Adrenal gland (tissue), 12 donors: ENCODE results near the gene PRRT2. TPM values are rescaled to one million over a fixed set of nuclear protein-coding genes. Genes with fewer than 3 reads are reported as not detected.
"Not testable (repeated sequence)": the region's sequence is repeated elsewhere in the genome, so short reads cannot be mapped to it uniquely, and the experiment has no call there.

Source experiments
- DNase-seq, 7 donors: peaks; one replicate each; pipeline ENCODE4 v3.0.0-alpha.2; 2019 to 2020
- H3K27ac ChIP-seq, 5 donors: fragments of 200-600 bp; sonication (generic) in 4 of 5; 1 replicate in 3 of 5; 2 replicates in 2 of 5; pipeline versions ENCODE4 v1.5.1 to v1.8.0; 2016 to 2020; ENCODE audit warnings: mild to moderate bottlenecking in 1 of 5
- H3K27me3 ChIP-seq: fragments of 200-600 bp; 2 replicates; pipeline ENCODE4 v1.8.0; 2021
- H3K36me3 ChIP-seq, 2 donors: fragments of 200-600 bp; replicated peaks in 1 of 2; 1 replicate in 1 of 2; 2 replicates in 1 of 2; pipeline versions ENCODE4 v1.5.1 to v1.8.0; 2018 to 2022
- H3K4me1 ChIP-seq, 2 donors: fragments of 200-600 bp; replicated peaks in 1 of 2; 1 replicate in 1 of 2; 2 replicates in 1 of 2; pipeline versions ENCODE4 v1.5.1 to v1.8.0; 2018 to 2021
- H3K4me3 ChIP-seq, 4 donors: fragments of 200-600 bp; sonication (generic) in 3 of 4; one replicate each; pipeline ENCODE4 v1.5.1; 2016 to 2018
- H3K9me3 ChIP-seq, 3 donors: fragments of 200-600 bp; sonication (generic) in 1 of 3; replicated peaks in 1 of 3; 1 replicate in 2 of 3; 2 replicates in 1 of 3; pipeline versions ENCODE4 v1.5.1 to v1.8.0; 2016 to 2021
- CTCF ChIP-seq, 6 experiments: fragments of 450-650 bp in 4 of 6; fragments of 200-600 bp in 2 of 6; sonication (generic) in 1 of 6; IDR thresholded peaks; 1 replicate in 5 of 6; 2 replicates in 1 of 6; pipeline versions ENCODE4 v1.5.1 to v1.8.0; 2016 to 2021; ENCODE audit warnings: antibody characterized with exemption in 6 of 6, mild to moderate bottlenecking in 2 of 6, moderate library complexity in 1 of 6
- POLR2A ChIP-seq, 2 donors: fragments of 450-650 bp; IDR thresholded peaks; one replicate each; pipeline ENCODE4 v1.6.1; 2017; ENCODE audit warnings: antibody characterized with exemption in 2 of 2, mild to moderate bottlenecking in 2 of 2, moderate library complexity in 1 of 2
- WGBS, 4 donors: extraction: QIAGEN DNeasy Blood & Tissue Kit in 2 of 4; methylation state at CpG; one replicate each; pipeline versions ENCODE4 v1.1.5 to v1.1.7; 2013 to 2017; 5-methylcytosine and 5-hydroxymethylcytosine counted together
- intact Hi-C, 2 donors: fragments of 100-400 bp; cut with DNase I; formaldehyde crosslinking; loops; one replicate each; pipeline versions ENCODE4 v1.14.1 to v1.15.0; 2022 to 2023
- polyA plus RNA-seq, 3 donors: library from polyadenylated mRNA; stranded (reverse); fragments of 200-250 nt in 2 of 3; fragments of 350-450 nt in 1 of 3; fragmentation: Illumina TruSeq in 1 of 3; extraction: RNeasy Lipid Tissue Mini Kit (QIAGEN cat#74804) in 1 of 3; gene quantifications; one replicate each; pipeline ENCODE4 v1.2.3, GENCODE V29; 2013 to 2014
- total RNA-seq, 9 donors: library from RNA; depleted of rRNA in 4 of 9; stranded (reverse); fragments of >200 nt in 4 of 9; fragments of 120-200 nt in 1 of 9; fragmentation: NEBNext Ultra II Directional in 1 of 9; extraction: Animal tissue kit (Norgen Biotek cat#: 25700) in 1 of 9; gene quantifications; one replicate each; pipeline versions ENCODE4 v1.1.0 to v1.2.4, GENCODE V29; 2013 to 2023
- donor health status: healthy with polysubstance abuse.
- donor health status: Bipolar disorder and iron deficiency.
- donor health status: DM: yes; HTN: yes; CAD: no.
- donor health status: DM: no; HTN: no; CAD: no.
- donor health status: DM: no; HTN: no; CAD: no.
- donor health status: DM: yes; HTN: yes; CAD: no.

The PRRT2 gene
- total and polyA plus RNA-seq, 12 donors = 0.97 to 32.0 (median 2.4) TPM; not detected in 1

GRCh38 chr16:29774730-29775129, 37.3 kb upstream of the PRRT2 start:
- no peaks in the 10 kb centered on the region for H3K9me3 ChIP-seq
- no peaks in the 10 kb centered on the region for H3K36me3 ChIP-seq
- H3K27ac ChIP-seq = no peak overlapping the region
- intact Hi-C loops = loop anchor here in 1 of 2 donors (10.0 kb wide), 1 partner anchor 80 kb away; no protein-coding TSS in a partner anchor
- H3K27me3 ChIP-seq = no peaks in the 10 kb centered on the region
- no peaks in the 10 kb centered on the region for H3K4me1 ChIP-seq
- no peak for DNase-seq
- no peak for TF ChIP-seq CTCF (IDR thresholded peaks at IDR 0.05)
- no peak for TF ChIP-seq POLR2A (IDR thresholded peaks at IDR 0.05)
- H3K4me3 ChIP-seq = no peak overlapping the region
- 83 to 91% (median 85%) methylated on average over 5 of the region's 5 CpGs for WGBS, 4 donors

GRCh38 chr16:29775742-29776408, 36.1 kb upstream of the PRRT2 start:
- 61 to 71% (median 67%) methylated on average over 4 of the region's 4 CpGs for WGBS, 4 donors
- Histone ChIP-seq H3K9me3 (no peaks in the 10 kb centered on the region), H3K4me3 (no peak overlapping the region), H3K36me3 (no peaks in the 10 kb centered on the region), H3K4me1 (no peaks in the 10 kb centered on the region), H3K27me3 (no peaks in the 10 kb centered on the region), H3K27ac (no peak overlapping the region)
- no peak for DNase-seq
- TF ChIP-seq CTCF (IDR thresholded peaks at IDR 0.05) (no peak), POLR2A (IDR thresholded peaks at IDR 0.05) (no peak)
- intact Hi-C loops = loop anchor here in 1 of 2 donors (10.0 kb wide), 1 partner anchor 81 kb away; no protein-coding TSS in a partner anchor

- DNase-seq = no peak
- 71 to 85% (median 76%) methylated on average over 9 to 10 of the region's 10 CpGs for WGBS, 4 donors
- intact Hi-C loops = loop anchor here in 1 of 2 donors (10.0 kb wide), 1 partner anchor 83 kb away; no protein-coding TSS in a partner anchor
- Histone ChIP-seq H3K4me1 (no peaks in the 10 kb centered on the region), H3K4me3 (no peak within 1 kb of the TSS), H3K27me3 (no peaks in the 10 kb centered on the region), H3K9me3 (no peaks in the 10 kb centered on the region), H3K27ac (no peak within 1 kb of the TSS), H3K36me3 (no peaks in the 10 kb centered on the region)
- no peak for TF ChIP-seq CTCF (IDR thresholded peaks at IDR 0.05)
- TF ChIP-seq POLR2A (IDR thresholded peaks at IDR 0.05) = no peak
Observed at GRCh38 chr16:29777576-29778350, 34.2 kb upstream of the PRRT2 start, which contains the start of gene ZG16. Gene ZG16, plus strand, starts transcription at chr16:29778256. Its CDS starts 1,011 bp downstream, at chr16:29779267.

- Histone ChIP-seq H3K9me3 (no peaks in the 10 kb centered on the region), H3K27ac (no peak overlapping the region), H3K4me1 (no peaks in the 10 kb centered on the region), H3K27me3 (no peaks in the 10 kb centered on the region), H3K36me3 (no peaks in the 10 kb centered on the region), H3K4me3 (no peak overlapping the region)
- DNase-seq = no peak
- intact Hi-C loops = loop anchor here in 1 of 2 donors (10.0 kb wide), 1 partner anchor 85 kb away; no protein-coding TSS in a partner anchor
- 56 to 75% (median 69%) methylated on average over 10 of the region's 10 CpGs for WGBS, 4 donors
- TF ChIP-seq POLR2A (IDR thresholded peaks at IDR 0.05) (no peak), CTCF (IDR thresholded peaks at IDR 0.05) (no peak)
Observed at GRCh38 chr16:29779474-29779873, 32.5 kb upstream of the PRRT2 start.

- 78 to 82% (median 80%) methylated on average over 13 of the region's 13 CpGs for WGBS, 4 donors
Observed at GRCh38 chr16:29783094-29783953, 28.7 kb upstream of the PRRT2 start.

More at GRCh38 chr16:29783094-29783953, 28.7 kb upstream of the PRRT2 start:
- H3K4me3 ChIP-seq, H3K27me3 ChIP-seq, H3K36me3 ChIP-seq, intact Hi-C loops, DNase-seq, H3K4me1 ChIP-seq, H3K9me3 ChIP-seq, H3K27ac ChIP-seq: not testable (repeated sequence)
